PFSK-1 (cell line): Measurements from ENCODE around the gene CTTNBP2.

Source experiments
- POLR2AphosphoS5 ChIP-seq: IDR thresholded peaks from 2 replicates; pipeline ENCODE4 v1.6.1; 2012; ENCODE audit warnings: low read depth, mild to moderate bottlenecking, control low read depth, low read length, moderate library complexity
- SIN3A ChIP-seq: IDR thresholded peaks from 2 replicates; pipeline ENCODE4 v1.6.1; 2012; ENCODE audit warnings: mild to moderate bottlenecking, low read length, moderate library complexity, borderline replicate concordance; ENCODE audit not compliant: insufficient read depth
- TAF1 ChIP-seq: IDR thresholded peaks from 2 replicates; pipeline ENCODE4 v1.6.1; 2012; ENCODE audit warnings: low read length, control low read depth, borderline replicate concordance; ENCODE audit not compliant: insufficient read depth

- TF ChIP-seq POLR2AphosphoS5: no peak
- TF ChIP-seq TAF1: no peak
- no peak for TF ChIP-seq SIN3A
Measured at GRCh38 chr7:117856196-117856595, 17.0 kb downstream of the CTTNBP2 start.
